ENCODE results near the gene RGL3.

RGL3 gene

GRCh38 chr19:11390933-11391680, 28.0 kb downstream of the RGL3 start:
- no peak for DNase-seq (ENCODE audit: low read depth)
- TF ChIP-seq CTCF (IDR thresholded peaks at IDR 0.05; ENCODE audit: control insufficient read depth, insufficient read depth, low read depth, low read length, missing control alignments) = no peak
- H3K4me3 ChIP-seq (ENCODE audit: control insufficient read depth, low read depth, low read length) = no peak overlapping the region

- no peak overlapping the region for H3K4me3 ChIP-seq (ENCODE audit: control insufficient read depth, low read depth, low read length)
- no peak for TF ChIP-seq CTCF (IDR thresholded peaks at IDR 0.05; ENCODE audit: control insufficient read depth, insufficient read depth, low read depth, low read length, missing control alignments)
- DNase-seq (ENCODE audit: low read depth) = no peak
Measured at GRCh38 chr19:11390359-11390758, 28.8 kb downstream of the RGL3 start.

- H3K4me3 ChIP-seq (ENCODE audit: control insufficient read depth, low read depth, low read length) = no peak overlapping the region
- no peak for DNase-seq (ENCODE audit: low read depth)
- no peak for TF ChIP-seq CTCF (IDR thresholded peaks at IDR 0.05; ENCODE audit: control insufficient read depth, insufficient read depth, low read depth, low read length, missing control alignments)
Measured at GRCh38 chr19:11387162-11388034, 31.7 kb downstream of the RGL3 start.

GRCh38 chr19:11384778-11385129, 34.4 kb downstream of the RGL3 start:
- DNase-seq (ENCODE audit: low read depth) = no peak
- no peak for TF ChIP-seq CTCF (IDR thresholded peaks at IDR 0.05; ENCODE audit: control insufficient read depth, insufficient read depth, low read depth, low read length, missing control alignments)
- no peak overlapping the region for H3K4me3 ChIP-seq (ENCODE audit: control insufficient read depth, low read depth, low read length)

GRCh38 chr19:11383706-11384048, 35.4 kb downstream of the RGL3 start:
- TF ChIP-seq CTCF (IDR thresholded peaks at IDR 0.05; ENCODE audit: control insufficient read depth, insufficient read depth, low read depth, low read length, missing control alignments) = no peak
- H3K4me3 ChIP-seq (ENCODE audit: control insufficient read depth, low read depth, low read length) = no peak overlapping the region
- no peak for DNase-seq (ENCODE audit: low read depth)

GRCh38 chr19:11382898-11383705, 36.0 kb downstream of the RGL3 start:
- peak; percentile 70 for TF ChIP-seq CTCF (IDR thresholded peaks at IDR 0.05; ENCODE audit: control insufficient read depth, insufficient read depth, low read depth, low read length, missing control alignments)
- DNase-seq (ENCODE audit: low read depth) = no peak
- H3K4me3 ChIP-seq (ENCODE audit: control insufficient read depth, low read depth, low read length) = no peak overlapping the region

All from AG09309 (cell line).